Ammon's horn (tissue), 1 donor: ENCODE data around the gene MGAT4A.

ENCODE experiments used
- DNase-seq: peaks from one replicate; pipeline ENCODE4 v3.0.0-alpha.2; 2016; ENCODE audit warnings: low spot score

Gene MGAT4A

DNA sequence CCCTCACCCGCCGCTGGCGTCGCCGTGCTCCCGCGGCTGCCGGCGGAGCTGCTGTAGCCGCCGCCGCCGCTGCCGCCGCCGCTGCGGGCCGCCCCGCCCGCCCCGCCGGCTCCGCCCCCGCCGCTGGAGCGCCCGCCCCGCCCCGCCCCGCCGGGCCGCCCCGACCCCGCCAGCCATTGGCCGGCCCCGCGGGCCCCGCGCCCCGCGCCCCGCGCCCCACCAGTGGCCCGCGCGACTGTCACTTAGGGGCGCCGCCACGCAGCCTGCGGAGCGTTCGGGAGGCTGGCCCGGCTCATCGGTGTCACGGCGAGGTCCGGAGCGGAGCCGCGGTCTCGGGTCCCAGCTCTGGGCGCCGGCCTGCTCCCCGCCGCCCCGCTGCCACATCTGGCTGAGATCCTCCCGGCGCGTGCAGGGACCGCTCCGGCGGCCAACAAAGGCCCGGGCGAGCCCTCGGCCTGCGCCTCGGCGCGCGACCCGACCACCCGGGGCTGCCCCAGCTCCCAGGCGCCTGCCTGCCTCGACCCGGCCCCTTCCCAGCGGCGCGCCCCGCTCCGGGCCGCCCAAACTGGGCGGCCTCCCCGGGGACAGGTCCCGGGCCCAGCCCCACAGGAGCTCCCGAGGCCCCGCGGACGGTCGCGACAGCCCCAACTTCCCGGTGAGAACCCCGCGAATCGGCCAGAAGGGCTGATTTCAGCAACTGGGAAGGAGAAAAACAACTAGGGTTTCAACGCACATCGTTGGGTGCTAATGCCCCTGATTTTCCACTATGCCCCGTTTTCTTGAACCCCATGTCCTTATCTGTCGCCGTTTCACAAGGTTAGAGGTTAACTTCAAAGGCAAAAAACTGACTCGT lies at the start of gene MGAT4A:
Gene MGAT4A (minus strand): TSS at position 92 of the 853 bp plus-strand sequence. CDS start 4,800 bp downstream, outside the sequence.
- DNase-seq = peak; percentile 83

DNA sequence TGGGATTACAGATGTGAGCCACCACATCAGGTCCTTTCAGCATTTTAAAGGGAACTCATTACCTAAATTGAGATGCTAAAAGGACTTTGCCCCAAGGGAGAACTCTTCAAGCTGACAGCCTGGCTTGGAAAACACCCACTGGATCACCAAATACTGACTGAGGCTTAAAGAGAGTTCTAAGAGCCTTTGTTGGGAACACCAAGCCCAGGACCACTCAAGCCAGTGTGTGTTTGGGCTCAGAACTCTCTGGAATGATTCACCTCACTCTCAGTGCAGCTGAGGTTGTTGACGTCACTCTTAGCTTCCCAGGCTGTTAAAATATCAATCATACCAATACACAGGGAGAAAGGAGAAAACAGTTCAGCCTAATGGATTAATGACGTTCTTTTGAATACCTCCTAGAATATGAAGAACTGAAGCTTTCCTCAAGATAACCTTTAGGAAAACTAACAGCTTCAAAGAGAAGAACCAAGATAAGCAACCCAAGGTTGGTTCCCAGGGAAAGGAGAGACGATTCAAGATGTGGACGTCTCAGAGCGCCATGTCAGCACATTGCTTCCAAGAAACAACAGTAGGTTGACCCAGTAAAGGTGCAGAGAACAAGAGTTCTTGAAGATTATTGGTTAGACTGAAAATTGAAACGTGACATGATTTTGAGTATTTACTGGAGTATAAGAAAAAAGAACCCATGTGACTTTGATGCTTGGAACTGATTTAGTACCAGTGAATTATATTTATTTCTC lies 48.0 kb upstream of the MGAT4A start:
- DNase-seq = no peak

DNA sequence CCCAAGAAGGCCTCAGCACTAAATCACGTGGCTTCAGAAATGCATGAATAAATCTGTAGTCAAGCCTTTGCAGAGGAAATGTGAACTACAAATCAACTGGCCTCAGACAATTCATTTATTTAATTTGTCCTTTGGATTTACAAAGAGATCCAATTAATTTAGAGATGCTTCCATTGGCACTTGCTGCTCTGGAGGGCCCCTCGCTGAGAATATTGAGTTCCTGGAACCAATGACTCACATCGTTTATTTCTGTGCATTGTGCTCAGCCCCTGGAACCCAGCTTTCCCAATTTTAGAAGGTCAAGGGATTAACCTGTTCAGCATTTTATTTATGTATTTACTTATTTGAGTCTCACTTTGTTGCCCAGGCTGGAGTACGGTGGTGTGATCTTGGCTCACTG lies 47.2 kb upstream of the MGAT4A start:
- DNase-seq = no peak

DNA sequence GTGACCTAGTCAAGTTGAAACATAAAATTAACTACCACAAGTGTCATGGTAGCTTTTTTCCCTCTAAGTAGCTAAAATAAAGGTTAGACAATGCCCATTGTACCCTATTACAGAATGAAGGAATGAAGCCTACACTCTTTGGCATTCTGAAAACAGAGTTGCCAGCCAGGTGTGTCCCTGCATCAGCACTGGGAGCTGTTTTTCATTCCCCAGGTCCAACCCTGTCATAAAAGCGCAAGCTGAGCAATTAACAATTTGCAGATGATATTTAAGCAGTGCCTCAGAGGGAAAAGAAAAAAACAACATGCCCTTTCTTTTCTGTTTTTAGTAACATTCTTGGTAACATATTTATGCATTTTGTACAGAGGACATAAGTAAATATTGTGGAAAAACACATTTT lies 46.8 kb upstream of the MGAT4A start:
- no peak for DNase-seq

DNA sequence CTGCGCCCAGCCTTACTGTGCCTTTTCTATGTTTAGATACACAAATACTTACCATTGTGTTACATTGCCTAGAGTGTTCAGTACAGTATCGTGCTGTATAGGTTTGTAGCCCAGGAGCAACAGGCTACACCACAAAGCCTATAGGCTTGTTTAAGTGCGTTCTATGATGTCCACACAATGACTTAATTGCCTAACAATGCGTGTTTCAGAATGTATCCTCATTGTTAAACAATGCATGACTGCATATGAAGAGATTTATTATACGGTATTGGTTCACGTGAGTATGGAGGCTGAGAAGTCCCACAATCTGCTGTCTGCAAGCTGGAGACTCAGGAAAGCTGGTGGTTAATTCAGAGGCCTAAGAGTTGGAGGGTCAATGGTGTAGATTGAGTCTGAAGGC lies 46.1 kb upstream of the MGAT4A start:
- DNase-seq = no peak

DNA sequence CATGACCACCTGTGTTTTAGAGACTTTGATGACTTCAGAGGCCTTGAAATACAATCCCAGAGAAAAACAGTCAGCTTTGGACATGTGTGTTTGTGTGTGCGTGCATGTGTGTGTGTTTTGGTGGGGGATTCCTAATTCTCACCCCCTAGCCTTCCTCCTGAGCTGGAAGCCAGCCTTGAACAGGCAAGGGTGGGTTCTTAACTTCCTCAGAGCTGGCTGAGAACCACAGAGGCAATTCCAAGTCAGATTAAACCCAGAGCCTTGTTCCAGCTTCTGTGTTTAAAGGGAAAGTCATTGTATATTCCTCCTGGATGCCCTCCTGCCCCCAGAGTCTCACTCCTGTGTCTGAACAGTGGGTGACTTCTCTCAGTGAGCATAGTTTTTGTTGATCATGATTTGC lies 45.2 kb upstream of the MGAT4A start:
- DNase-seq = no peak

DNA sequence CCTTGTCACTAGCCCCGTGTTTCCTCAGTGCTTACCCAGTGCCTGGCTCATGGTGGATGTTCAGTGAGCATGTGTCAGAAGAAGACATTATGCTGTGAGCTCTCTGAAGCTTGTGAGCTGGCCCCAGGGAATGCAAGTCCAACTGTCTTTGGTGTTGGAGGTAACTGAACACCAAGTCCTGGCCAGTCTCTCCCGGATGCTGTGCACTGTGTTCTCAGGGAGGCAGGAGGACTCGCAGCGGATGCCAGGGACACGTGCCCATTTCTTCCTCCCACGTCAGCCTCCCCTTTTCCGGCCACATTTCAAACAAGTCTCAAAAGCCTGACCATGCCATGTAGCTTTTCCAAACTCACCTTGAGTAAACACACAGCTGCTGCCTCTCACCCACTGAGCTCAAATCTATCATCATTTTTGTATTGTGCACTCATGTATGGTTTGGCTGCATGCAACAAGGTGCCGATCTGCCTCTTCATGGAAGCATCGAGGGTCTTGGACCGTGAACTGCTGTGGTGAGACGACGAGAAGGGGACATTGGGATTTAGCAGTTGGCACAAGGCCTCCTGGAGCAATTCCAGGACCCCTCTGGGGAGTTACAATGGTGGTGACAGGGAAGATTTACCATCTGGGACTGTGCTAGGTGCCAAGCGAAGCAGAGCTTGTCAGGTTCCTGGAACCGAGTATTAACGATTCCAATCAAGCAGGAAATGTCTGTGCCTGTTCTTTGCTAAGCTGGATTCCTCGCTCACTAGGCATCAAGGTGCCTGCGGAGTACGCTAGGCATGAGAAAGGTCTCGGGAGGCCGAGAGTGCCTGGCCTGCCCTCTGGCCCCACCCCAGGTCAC lies 44.4 kb upstream of the MGAT4A start:
- no peak for DNase-seq

DNA sequence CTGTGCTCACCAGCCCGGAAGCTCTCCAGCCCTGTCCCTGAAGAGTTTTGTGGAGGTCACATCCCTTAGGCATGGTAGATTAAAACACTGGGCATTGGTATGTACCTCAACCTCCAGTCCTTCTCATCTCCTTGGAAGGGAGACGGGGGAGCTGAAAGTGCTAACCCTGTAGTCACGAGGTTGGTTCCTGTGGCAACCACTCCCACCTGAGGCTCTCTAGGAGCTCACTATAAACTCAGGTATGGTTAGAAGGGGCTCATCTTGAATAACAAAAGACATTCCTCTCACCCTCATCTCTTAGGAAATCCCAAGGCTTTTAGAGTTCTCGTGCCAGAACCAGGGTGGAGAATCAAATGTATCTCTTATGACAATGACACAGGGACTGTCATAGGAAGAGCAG lies 43.0 kb upstream of the MGAT4A start:
- DNase-seq = no peak

DNA sequence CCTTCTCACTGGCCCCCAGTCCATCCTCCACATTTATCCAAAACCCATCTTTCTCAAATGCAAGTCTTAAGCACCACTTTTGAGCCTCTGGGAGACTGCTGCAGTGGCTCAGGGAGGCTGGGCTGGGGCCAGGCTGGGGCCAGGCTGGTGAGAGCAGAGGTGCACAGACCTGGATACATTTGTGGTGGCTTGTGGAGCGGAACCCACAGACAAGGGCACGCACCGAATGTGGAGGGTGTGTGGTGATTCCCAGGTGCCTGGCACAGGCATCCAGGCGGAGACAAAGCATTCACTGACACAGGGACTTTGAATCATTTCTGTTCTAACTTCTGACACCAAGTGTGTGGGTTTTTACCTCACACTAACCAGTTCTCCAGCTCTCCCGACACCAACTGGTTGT lies 42.2 kb upstream of the MGAT4A start:
- no peak for DNase-seq

DNA sequence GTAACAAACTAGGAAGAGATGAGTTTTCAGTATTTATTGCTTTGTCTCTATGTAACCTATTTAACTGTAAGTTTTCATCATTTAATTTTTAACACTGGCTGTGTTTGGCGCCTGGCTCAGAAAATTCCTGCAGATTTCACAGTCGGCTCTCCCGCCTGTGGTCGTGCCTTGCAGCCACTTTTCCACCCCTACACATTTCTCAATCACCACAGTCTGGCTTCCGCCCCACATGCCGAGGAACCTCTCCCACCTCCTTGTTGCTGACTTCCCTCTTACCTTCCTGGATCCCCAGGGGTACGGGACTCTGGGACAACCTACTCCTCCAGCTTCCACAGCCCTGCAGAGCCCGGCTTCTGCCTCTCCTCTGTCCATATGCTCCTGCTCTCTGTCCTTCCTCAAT lies 41.6 kb upstream of the MGAT4A start:
- DNase-seq = no peak

DNA sequence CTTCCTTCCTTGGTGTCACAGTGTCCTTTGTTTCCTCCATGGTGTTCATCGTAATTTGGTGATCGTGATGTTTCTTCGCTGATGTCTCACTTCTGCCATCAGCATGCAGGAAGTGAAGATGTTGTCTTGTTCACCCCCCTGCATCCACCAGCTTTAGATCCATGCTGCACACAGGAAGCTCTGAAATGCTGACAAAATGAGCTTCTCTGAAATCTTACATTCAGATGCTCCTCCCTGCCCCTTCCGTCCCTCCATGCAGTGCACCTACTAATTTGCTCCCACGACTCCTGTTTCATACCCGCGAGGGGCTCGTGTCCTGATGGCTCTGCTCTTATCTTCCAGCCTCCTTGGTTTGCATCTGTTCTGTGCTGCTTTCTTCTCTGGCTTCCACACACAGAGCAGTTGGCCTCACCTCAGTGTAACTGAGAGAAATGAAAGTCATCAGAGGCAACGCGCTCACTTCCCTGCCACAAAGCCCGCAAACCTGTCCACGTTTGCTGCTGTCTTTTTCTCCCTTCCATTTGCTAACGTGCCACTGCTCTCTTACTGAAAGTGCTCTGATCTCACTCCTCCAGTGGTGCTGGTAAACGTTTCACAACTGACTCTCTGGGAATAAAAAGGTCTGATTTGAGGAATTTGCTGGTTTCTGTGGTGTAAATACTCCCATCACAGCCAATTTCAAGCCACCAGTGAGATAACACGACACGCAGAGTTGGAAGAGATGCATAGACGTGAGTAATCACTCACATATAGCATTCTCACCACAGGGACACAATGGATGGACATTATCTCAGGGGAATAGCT lies 41.0 kb upstream of the MGAT4A start:
- peak; percentile 39 for DNase-seq

DNA sequence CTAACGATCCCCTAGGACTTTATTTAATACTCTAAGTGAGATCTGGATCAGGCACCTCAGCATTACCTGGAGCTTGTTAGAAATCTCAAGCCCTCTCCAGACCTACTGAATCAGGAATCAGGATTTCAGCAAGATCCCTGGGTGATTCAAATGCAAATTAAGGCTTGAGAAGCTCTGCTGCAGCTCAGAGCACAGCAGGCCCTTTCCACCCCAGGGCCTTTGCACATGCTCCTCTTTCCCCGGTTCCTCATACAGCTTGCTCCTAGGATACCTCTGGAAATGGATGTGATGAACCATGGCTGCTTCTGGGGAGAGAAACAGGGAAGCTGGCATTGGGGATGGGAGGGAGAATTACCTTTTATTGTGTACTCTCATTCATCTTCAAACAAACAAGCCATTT lies 40.3 kb upstream of the MGAT4A start:
- DNase-seq = no peak

DNA sequence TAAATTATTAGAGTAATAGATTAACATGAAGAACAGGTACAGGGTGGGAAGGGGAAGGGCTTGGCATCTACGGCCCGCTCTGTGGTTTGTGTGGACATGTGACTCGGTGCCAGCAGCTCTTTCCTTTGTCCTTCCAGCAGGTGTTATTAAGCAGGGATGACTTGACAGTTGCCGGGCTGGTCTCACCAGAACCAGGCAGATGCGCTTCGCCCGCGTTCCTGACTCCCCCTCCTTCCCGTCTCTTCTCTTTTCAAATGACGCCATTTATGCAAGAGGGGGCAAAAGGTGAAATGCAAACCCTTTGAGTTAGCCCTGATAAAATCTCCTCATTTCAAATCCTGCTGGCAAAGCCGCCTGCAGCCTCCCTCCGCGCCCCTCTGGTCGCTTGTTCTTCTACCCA lies 38.9 kb upstream of the MGAT4A start:
- DNase-seq = no peak

DNA sequence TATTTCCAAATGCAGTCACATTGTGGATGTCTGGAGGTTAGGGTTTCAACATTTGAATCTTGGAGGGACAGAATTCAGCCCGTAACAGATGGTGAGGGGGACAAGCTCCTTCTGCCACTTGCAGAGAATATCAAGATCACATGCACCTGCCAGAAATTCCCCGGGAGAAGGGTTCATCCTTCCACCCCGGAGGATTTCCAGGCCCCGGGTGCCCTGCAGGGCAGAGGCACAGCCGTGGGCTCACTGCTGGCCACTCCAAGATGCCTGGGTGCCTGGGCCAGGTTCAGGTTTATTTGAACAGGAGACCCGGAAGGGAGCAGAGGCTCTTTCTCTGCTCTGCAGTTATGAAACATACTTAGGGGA lies 38.2 kb upstream of the MGAT4A start:
- no peak for DNase-seq

DNA sequence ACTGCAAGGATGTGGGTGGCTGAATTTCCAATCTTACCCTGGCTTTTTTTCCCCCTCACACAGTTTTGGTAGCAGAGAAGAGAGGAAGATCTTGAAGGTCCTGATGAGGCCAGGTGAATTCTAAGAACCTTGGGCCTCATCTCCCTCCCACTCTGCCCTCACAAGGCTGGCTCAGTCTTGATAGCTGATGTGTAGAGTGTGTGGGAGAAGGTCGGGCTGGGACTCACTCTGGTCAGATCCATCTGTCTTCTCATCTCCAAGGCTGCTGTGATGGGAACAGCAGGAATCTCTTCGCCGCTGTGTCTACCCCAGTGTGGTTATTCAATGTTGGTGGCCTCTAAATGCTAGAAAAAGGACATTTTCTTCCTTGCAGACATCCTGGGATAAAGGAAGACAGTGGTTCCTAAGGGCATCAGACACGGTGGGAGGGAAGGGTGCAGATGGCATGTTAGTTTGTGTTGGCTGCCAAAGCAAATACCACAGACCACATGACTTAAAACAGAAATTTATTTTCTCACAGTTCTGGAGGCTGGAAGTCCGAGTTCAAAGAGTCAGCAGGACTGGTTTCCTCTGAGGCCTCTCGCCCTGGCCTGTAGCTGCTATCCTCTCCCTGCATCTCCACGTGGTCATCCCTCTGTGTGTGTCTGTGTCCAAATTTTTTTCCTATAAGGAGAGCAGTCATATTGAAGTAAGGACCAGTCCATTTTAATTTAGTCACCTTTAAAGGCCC lies 37.6 kb upstream of the MGAT4A start:
- DNase-seq = peak; percentile 38

DNA sequence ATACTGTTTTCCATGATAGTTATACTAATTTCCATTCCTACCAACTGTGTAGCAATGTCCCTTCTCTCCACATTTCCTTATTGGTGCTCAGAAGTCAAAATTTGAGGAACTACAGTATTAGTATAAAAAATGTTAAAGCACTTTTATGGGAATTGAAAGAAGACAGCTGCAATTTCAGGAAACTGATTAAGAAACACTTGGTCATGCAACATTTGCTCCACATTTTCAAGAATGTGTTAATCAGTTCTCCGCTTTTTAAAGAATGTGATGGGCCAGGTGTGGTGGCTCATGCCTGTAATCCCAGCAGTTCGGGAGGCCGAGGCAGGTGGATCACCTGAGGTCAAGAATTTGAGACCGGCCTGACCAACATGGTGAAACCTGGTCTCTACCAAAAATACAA lies 33.6 kb upstream of the MGAT4A start:
- no peak for DNase-seq

DNA sequence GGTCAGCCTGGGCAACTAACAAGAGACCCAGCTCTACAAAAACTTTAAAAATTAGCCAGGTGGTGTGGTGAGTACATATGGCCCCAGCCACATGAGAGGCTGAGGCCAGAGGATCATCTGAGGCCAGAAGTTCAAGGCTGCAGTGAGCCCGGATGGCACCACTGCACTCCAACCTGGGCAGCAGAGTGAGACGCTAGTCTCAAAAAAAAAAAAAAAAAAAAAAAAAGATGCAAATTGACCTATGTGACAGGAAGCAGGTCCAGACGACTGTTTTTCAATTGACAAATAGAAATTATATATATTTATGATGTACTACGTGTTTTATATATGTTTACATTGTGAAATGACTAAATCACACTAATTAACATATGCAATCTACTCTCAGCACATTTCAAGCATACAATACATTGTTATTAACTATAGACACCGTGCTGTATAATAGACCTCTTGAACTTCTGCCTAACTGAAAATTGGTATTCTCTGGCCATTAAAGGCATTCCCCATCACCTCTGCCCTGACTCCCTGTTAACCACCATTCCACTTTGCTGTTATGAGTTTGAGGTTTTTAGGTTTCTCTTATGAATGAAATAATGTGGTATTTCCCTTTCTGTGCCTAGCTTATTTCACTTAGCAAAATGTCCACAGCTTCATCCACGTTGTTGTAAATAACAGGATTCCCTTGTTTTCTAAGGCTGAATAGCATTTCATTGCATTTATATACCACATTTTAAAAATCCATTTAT lies 32.4 kb upstream of the MGAT4A start:
- no peak for DNase-seq

DNA sequence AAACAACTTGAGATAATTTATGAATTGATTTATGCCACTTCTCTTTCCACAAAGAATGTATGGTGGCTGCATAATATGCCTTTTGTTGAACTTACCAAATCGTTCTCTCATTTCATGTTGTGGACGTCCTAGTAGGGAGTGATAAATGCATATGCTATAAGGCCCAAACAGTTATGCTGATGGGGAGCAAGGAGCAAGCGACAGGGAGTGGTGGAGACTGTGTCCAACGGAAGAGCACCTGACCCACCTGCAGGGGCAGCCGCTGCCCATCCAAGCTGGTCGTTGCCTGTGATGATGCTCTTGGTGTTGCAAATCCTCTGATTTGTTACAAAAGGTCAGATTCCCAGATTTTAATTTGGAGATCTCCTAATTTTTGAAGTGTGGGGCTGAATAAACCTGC lies 31.0 kb upstream of the MGAT4A start:
- no peak for DNase-seq

DNA sequence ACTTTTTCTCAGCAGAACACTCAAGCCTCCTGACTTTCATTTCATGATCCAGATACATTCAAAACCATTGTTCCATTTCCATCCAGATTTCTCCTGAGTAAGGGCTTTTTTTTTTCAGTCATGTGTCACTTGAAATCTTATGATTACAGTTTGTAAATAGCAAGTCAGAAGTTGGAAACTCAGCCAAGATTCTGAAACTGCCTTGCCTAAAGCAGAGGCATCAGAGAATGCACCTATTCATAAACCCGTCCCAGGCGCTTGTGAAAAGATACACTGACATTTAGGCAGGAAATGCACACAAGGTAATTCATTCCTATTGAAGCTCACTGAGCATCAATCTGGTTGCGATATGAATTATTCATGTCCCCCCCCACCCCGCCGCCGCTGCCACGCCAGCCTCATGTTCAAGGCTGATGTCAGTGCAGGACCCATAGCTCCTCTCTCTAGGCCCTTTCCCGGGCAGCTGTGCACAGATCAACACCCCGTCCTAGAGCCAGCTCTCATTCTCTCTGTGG lies 30.4 kb upstream of the MGAT4A start:
- peak; percentile 44 for DNase-seq
